ENCODE measurements around the gene MYH6. TPM values are rescaled to one million over a fixed set of nuclear protein-coding genes. Genes with fewer than 3 reads are reported as not detected.

Gene MYH6
- total RNA-seq, 1 donor from 2014 or later = 0.62 TPM

GRCh38 chr14:23399591-23399990 is 8.5 kb downstream of the MYH6 start:
- intact Hi-C loops (cut with DNase I) = no loop called here
- no peaks in the 10 kb centered on the region for H3K4me1 ChIP-seq
- H3K4me3 ChIP-seq = no peak overlapping the region
- DNase-seq = no peak
- ATAC-seq = no peak
- no peaks in the 10 kb centered on the region for H3K27me3 ChIP-seq (ENCODE audit: low read depth)
- no peak for TF ChIP-seq CTCF (IDR thresholded peaks at IDR 0.05)
- H3K36me3 ChIP-seq = no peaks in the 10 kb centered on the region
- no peaks in the 10 kb centered on the region for H3K9me3 ChIP-seq
- H3K27ac ChIP-seq = no peak overlapping the region

- Histone ChIP-seq H3K4me1 (no peaks in the 10 kb centered on the region), H3K9me3 (no peaks in the 10 kb centered on the region), H3K27me3 (ENCODE audit: low read depth) (no peaks in the 10 kb centered on the region), H3K27ac (no peak overlapping the region), H3K4me3 (no peak overlapping the region), H3K36me3 (no peaks in the 10 kb centered on the region)
- intact Hi-C loops (cut with DNase I) = no loop called here
- TF ChIP-seq CTCF (IDR thresholded peaks at IDR 0.05) = no peak
- no peak for DNase-seq
- ATAC-seq = no peak
Observed at GRCh38 chr14:23399136-23399535, 8.9 kb downstream of the MYH6 start.

GRCh38 chr14:23398348-23398747 is 9.7 kb downstream of the MYH6 start:
- no peak for ATAC-seq
- TF ChIP-seq CTCF (IDR thresholded peaks at IDR 0.05) = no peak

GRCh38 chr14:23396781-23397407 is 11.2 kb downstream of the MYH6 start:
- ATAC-seq (no peak), DNase-seq (no peak)
- no peaks in the 10 kb centered on the region for H3K4me1 ChIP-seq
- no peaks in the 10 kb centered on the region for H3K36me3 ChIP-seq
- no peaks in the 10 kb centered on the region for H3K27me3 ChIP-seq (ENCODE audit: low read depth)
- H3K27ac ChIP-seq = no peak overlapping the region
- no peaks in the 10 kb centered on the region for H3K9me3 ChIP-seq
- intact Hi-C loops (cut with DNase I) = no loop called here
- no peak for TF ChIP-seq CTCF (IDR thresholded peaks at IDR 0.05)
- no peak overlapping the region for H3K4me3 ChIP-seq

More at GRCh38 chr14:23398348-23398747, 9.7 kb downstream of the MYH6 start:
- DNase-seq = no peak
- Histone ChIP-seq H3K4me1 (no peaks in the 10 kb centered on the region), H3K4me3 (no peak overlapping the region), H3K27me3 (ENCODE audit: low read depth) (no peaks in the 10 kb centered on the region), H3K27ac (no peak overlapping the region), H3K36me3 (no peaks in the 10 kb centered on the region), H3K9me3 (no peaks in the 10 kb centered on the region)
- intact Hi-C loops (cut with DNase I) = no loop called here

- ATAC-seq = no peak
- intact Hi-C loops (cut with DNase I) = no loop called here
Observed at GRCh38 chr14:23396126-23396525, 11.9 kb downstream of the MYH6 start.

More at GRCh38 chr14:23396126-23396525, 11.9 kb downstream of the MYH6 start:
- Histone ChIP-seq H3K9me3 (no peaks in the 10 kb centered on the region), H3K27me3 (ENCODE audit: low read depth) (no peaks in the 10 kb centered on the region), H3K4me3 (no peak overlapping the region), H3K36me3 (no peaks in the 10 kb centered on the region), H3K27ac (no peak overlapping the region), H3K4me1 (no peaks in the 10 kb centered on the region)
- TF ChIP-seq CTCF (IDR thresholded peaks at IDR 0.05) = no peak
- DNase-seq = no peak

Measured in lower lobe of right lung (tissue), 2 donors.